ENCODE data around the gene LDLRAD4.

LDLRAD4 gene

GRCh38 chr18:13500869-13501542, 282.4 kb downstream of the LDLRAD4 start:
- no peak for TF ChIP-seq CTCF (IDR thresholded peaks at IDR 0.05; ENCODE audit: borderline replicate concordance, control extremely low read depth, extremely low read depth, insufficient read depth, missing control alignments)
- in situ Hi-C loops (cut with MboI; ENCODE audit: low sequenced_read_pairs, unreplicated experiment), result loop anchor here (25.0 kb wide), 1 partner anchor 289 kb away; the partner anchor contains the start of gene LDLRAD4
- DNase-seq (ENCODE audit: low spot score), result no peak

GRCh38 chr18:13501543-13501887, 283.0 kb downstream of the LDLRAD4 start:
- in situ Hi-C loops (cut with MboI; ENCODE audit: low sequenced_read_pairs, unreplicated experiment), result loop anchor here (25.0 kb wide), 1 partner anchor 289 kb away; the partner anchor contains the start of gene LDLRAD4
- TF ChIP-seq CTCF (IDR thresholded peaks at IDR 0.05; ENCODE audit: borderline replicate concordance, control extremely low read depth, extremely low read depth, insufficient read depth, missing control alignments), result no peak
- no peak for DNase-seq (ENCODE audit: low spot score)

- peak; percentile 74 for DNase-seq (ENCODE audit: low spot score)
- in situ Hi-C loops (cut with MboI; ENCODE audit: low sequenced_read_pairs, unreplicated experiment), result loop anchor here (25.0 kb wide), 1 partner anchor 290 kb away; the partner anchor contains the start of gene LDLRAD4
- no peak for TF ChIP-seq CTCF (IDR thresholded peaks at IDR 0.05; ENCODE audit: borderline replicate concordance, control extremely low read depth, extremely low read depth, insufficient read depth, missing control alignments)
Observed at GRCh38 chr18:13501891-13502290, 283.3 kb downstream of the LDLRAD4 start.

GRCh38 chr18:13502585-13502984, 284.0 kb downstream of the LDLRAD4 start:
- DNase-seq (ENCODE audit: low spot score), result no peak
- in situ Hi-C loops (cut with MboI; ENCODE audit: low sequenced_read_pairs, unreplicated experiment), result loop anchor here (25.0 kb wide), 1 partner anchor 290 kb away; the partner anchor contains the start of gene LDLRAD4
- no peak for TF ChIP-seq CTCF (IDR thresholded peaks at IDR 0.05; ENCODE audit: borderline replicate concordance, control extremely low read depth, extremely low read depth, insufficient read depth, missing control alignments)

- DNase-seq (ENCODE audit: low spot score), result no peak
- TF ChIP-seq CTCF (IDR thresholded peaks at IDR 0.05; ENCODE audit: borderline replicate concordance, control extremely low read depth, extremely low read depth, insufficient read depth, missing control alignments), result no peak
- in situ Hi-C loops (cut with MboI; ENCODE audit: low sequenced_read_pairs, unreplicated experiment), result loop anchor here (25.0 kb wide), 1 partner anchor 292 kb away; the partner anchor contains the start of gene LDLRAD4
Observed at GRCh38 chr18:13503836-13504235, 285.3 kb downstream of the LDLRAD4 start.

GRCh38 chr18:13505780-13506345, 287.3 kb downstream of the LDLRAD4 start:
- no peak for TF ChIP-seq CTCF (IDR thresholded peaks at IDR 0.05; ENCODE audit: borderline replicate concordance, control extremely low read depth, extremely low read depth, insufficient read depth, missing control alignments)
- in situ Hi-C loops (cut with MboI; ENCODE audit: low sequenced_read_pairs, unreplicated experiment), result loop anchor here (25.0 kb wide), 1 partner anchor 294 kb away; the partner anchor contains the start of gene LDLRAD4
- no peak for DNase-seq (ENCODE audit: low spot score)

Measured in GM13976 (cell line).